Vagina (tissue), 2 donors: ENCODE data around the gene SLC19A1.

ENCODE experiments used
- POLR2A ChIP-seq, 2 donors: fragments of 450-650 bp; IDR thresholded peaks; one replicate each; pipeline ENCODE4 v1.6.1; 2017; ENCODE audit warnings: antibody characterized with exemption in 2 of 2, mild to moderate bottlenecking in 2 of 2, moderate library complexity in 2 of 2
- POLR2AphosphoS5 ChIP-seq, 2 donors: sonication (generic); formaldehyde crosslinking; IDR thresholded peaks; one replicate each; pipeline ENCODE4 v1.9.0; 2017; ENCODE audit warnings: antibody characterized with exemption in 2 of 2, mild to moderate bottlenecking in 2 of 2, low read depth in 1 of 2; ENCODE audit not compliant: insufficient read depth in 1 of 2
- TF ChIP-seq, protein P1 (sequence below), 3 experiments: fragments of 450-650 bp in 2 of 3; fragments of 200-600 bp in 1 of 3; sonication (generic) in 1 of 3; IDR thresholded peaks; one replicate each; pipeline ENCODE4 v1.5.1; 2017 to 2019; ENCODE audit warnings: antibody characterized with exemption in 3 of 3, mild to moderate bottlenecking in 2 of 3, moderate library complexity in 2 of 3

DNA sequence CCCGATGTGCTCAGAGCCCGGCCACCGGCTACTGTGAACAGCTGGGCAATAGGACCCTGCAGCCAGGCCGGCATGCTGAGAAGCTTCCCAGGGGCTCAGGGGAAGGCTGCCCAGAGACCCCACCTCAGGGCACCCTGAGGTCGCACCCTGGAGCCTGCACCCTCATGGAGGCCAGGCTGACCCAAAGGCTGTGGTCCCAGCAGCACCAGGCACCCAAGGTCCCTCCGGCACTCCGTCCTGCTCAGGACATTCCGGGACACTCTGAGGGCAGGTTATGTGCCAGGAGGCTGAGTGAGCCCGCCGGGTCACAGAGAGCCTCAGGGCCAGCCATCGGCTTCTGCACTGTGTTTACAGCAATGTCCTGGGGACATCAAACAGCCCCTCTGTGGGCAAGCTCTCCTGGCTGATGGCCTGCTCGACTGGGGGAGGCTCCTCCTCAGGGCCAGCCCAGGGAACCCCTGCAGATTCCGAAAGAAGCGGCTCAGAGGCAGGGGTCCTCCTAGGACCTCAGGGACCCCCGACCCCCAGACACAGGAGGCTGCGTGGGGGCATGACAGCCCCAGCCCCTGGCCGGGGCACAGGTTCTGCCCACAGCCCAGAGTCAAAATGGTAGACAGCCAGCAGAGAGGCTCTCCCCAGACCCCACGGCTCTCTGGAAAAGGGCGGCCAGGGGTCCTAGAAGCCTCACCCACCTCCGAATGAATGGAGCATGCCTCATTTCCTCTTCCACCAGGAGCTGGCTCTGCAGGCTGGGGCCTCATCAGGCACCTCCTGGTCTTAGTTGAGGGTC is 8.2 kb downstream of the SLC19A1 start:
- TF ChIP-seq, protein P1, sequence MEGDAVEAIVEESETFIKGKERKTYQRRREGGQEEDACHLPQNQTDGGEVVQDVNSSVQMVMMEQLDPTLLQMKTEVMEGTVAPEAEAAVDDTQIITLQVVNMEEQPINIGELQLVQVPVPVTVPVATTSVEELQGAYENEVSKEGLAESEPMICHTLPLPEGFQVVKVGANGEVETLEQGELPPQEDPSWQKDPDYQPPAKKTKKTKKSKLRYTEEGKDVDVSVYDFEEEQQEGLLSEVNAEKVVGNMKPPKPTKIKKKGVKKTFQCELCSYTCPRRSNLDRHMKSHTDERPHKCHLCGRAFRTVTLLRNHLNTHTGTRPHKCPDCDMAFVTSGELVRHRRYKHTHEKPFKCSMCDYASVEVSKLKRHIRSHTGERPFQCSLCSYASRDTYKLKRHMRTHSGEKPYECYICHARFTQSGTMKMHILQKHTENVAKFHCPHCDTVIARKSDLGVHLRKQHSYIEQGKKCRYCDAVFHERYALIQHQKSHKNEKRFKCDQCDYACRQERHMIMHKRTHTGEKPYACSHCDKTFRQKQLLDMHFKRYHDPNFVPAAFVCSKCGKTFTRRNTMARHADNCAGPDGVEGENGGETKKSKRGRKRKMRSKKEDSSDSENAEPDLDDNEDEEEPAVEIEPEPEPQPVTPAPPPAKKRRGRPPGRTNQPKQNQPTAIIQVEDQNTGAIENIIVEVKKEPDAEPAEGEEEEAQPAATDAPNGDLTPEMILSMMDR (IDR thresholded peaks at IDR 0.05) = no peak
- TF ChIP-seq POLR2A (IDR thresholded peaks at IDR 0.05) = no peak
- TF ChIP-seq POLR2AphosphoS5 (IDR thresholded peaks at IDR 0.05; ENCODE audit: insufficient read depth in 1 of 2, low read depth in 1 of 2) = no peak
